Choroid plexus epithelial cell (primary cell): Measurements from ENCODE around the gene WDR5B.
A peak's percentile ranks its signal among the peaks of the same experiment; 100 is the strongest.

Source experiments
- DNase-seq: peaks from one replicate; pipeline ENCODE4 v3.0.0-alpha.2; 2010; ENCODE audit warnings: low read depth
- H3K4me3 ChIP-seq: 2 replicates; pipeline ENCODE4 v1.5.1; 2011; ENCODE audit warnings: low read depth, mild to moderate bottlenecking, control low read depth, low read length, moderate library complexity
- TF ChIP-seq, protein P1 (sequence below): conservative IDR thresholded peaks from 2 replicates; pipeline ENCODE4 v1.5.1; 2011; ENCODE audit warnings: low read depth, mild to moderate bottlenecking, control low read depth, inconsistent platforms, low read length, moderate library complexity

The WDR5B gene

DNA sequence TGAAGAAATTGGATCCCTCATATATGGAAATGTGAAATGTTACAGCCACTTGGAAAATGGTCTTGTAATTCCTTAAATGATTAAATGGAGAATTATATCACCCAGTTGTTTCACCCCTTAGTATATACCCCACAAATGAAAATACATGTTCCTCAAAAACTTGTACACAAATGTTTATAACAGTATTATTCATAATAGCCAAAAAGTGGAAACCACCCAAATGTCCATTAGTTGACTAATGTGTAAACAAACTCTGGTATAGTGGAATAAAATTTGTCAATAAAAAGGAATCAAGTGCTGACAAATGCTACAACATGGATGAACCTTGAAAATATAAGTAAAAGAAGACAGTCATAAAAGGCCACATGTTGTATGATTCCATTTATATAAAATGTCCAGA lies 19.4 kb downstream of the WDR5B start:
- TF ChIP-seq, protein P1, sequence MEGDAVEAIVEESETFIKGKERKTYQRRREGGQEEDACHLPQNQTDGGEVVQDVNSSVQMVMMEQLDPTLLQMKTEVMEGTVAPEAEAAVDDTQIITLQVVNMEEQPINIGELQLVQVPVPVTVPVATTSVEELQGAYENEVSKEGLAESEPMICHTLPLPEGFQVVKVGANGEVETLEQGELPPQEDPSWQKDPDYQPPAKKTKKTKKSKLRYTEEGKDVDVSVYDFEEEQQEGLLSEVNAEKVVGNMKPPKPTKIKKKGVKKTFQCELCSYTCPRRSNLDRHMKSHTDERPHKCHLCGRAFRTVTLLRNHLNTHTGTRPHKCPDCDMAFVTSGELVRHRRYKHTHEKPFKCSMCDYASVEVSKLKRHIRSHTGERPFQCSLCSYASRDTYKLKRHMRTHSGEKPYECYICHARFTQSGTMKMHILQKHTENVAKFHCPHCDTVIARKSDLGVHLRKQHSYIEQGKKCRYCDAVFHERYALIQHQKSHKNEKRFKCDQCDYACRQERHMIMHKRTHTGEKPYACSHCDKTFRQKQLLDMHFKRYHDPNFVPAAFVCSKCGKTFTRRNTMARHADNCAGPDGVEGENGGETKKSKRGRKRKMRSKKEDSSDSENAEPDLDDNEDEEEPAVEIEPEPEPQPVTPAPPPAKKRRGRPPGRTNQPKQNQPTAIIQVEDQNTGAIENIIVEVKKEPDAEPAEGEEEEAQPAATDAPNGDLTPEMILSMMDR, result no peak
- no peak for DNase-seq
- no peak overlapping the region for H3K4me3 ChIP-seq

DNA sequence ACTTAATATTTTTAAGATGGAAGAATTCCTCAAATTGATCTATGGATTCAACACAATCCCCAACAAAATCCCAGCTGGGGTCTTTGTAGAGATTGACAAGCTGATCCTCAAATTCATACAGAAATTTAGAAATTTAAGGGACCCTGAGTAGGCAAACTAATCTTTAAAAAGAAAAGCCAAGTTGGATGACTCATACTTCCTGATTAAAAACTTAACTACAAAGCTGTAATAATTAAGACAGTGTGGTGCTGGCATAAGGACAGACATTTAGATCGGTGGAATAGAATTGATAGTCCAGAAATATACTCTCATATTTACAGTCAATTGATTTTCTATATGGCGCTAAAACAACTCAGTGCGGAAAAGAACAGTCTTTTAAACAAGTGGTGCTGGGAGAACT lies 20.3 kb downstream of the WDR5B start:
- no peak for DNase-seq

DNA sequence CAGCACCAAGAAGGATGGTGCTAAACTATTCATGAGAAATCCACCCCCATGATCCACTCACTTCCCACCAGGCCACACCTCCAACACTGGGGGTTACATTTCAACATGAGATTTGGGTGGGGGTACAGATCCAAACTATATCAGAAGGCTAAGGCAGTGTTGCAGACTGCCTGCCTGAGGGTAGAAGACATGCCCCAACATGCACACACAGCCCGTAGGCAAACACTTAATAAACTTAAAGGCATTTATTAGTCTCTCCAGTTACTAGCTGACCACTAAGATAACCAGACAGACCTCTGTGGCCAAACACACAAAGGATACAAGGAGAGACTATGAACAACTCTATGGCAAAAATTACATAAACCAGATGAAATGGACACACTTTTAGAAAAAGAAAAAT lies 21.7 kb downstream of the WDR5B start:
- H3K4me3 ChIP-seq, result no peak overlapping the region
- TF ChIP-seq, protein P1, result no peak
- DNase-seq, result no peak

More for the DNA sequence above, 20.3 kb downstream of the WDR5B start:
- H3K4me3 ChIP-seq, result no peak overlapping the region
- TF ChIP-seq, protein P1, result no peak

- no peak overlapping the region for H3K4me3 ChIP-seq
- DNase-seq, result peak; percentile 80
- TF ChIP-seq, protein P1, result peak; percentile 75
These were observed 22.7 kb downstream of the WDR5B start for GRCh38 chr3:122392868-122393844.

DNA sequence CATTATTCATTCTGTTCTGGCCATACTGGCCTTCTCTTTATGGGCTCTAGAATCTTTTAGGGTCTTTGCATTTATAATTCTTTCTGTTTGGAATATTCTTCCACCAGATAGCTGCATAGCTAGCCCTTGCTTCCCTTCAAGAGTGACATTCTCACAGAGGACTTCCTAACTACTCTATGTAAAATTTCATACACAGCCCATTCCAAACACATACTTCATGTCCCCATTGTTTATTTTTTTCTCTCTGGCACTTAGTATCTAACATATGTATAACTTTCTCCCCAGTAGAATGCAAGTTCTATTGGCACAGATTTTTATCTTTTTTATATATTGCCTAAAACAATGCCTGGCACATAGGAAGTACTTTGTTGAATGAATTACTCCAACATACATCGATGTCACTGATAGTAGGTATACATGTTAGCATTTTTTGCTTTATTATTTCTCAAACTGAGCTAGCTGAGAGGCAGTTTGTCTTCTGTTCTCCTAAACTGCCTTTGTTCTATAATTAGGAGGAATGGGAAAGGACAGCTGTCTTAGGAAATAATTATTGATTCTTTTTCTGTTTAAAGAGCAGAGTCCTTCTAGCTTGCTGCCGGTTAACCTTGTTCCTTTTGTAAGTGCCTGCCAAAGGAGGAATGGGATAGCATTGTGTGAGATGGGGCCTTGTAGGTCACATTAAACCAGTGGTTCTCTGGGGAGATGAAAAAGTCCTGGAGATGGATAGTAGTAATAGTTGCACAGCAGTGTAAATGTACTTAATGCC lies 24.0 kb downstream of the WDR5B start:
- TF ChIP-seq, protein P1, result no peak
- DNase-seq, result no peak
- no peak overlapping the region for H3K4me3 ChIP-seq

GRCh38 chr3:122390665-122391064 lies 25.2 kb downstream of the WDR5B start:
- H3K4me3 ChIP-seq, result no peak overlapping the region
- DNase-seq, result peak; percentile 33
- TF ChIP-seq, protein P1, result no peak
